B cell (primary cell): Measurements from ENCODE around the gene HGFAC. TPM values are rescaled to one million over a fixed set of nuclear protein-coding genes. Genes with fewer than 3 reads are reported as not detected.
A peak's percentile ranks its signal among the peaks of the same experiment; 100 is the strongest.

Experiments
- ATAC-seq: fragments of 200-7000 bp; cut with Tn5 transposase; one replicate; pipeline ENCODE4 v1.10.0; 2021; ENCODE audit warnings: low read depth, mild to moderate bottlenecking, moderate number of reproducible peaks, moderate library complexity
- CTCF ChIA-PET: fragments of 350-600 bp; sonication (Branson Sonifier 250); formaldehyde crosslinking; loops from one replicate; lab custom pipeline; 2021; ENCODE audit warnings: antibody characterized with exemption, inconsistent platforms; lab: Charles Lee
- POLR2A ChIA-PET: fragments of 350-600 bp; sonication (Branson Sonifier 250); formaldehyde crosslinking; loops from one replicate; lab custom pipeline; 2021; ENCODE audit warnings: antibody characterized with exemption; lab: Charles Lee
- DNase-seq: peaks from one replicate; pipeline ENCODE4 v3.0.0; 2013
- H2AFZ ChIP-seq: 2 replicates; pipeline ENCODE4 v1.6.1; 2012; ENCODE audit warnings: mild to moderate bottlenecking, low read depth, low read length; ENCODE audit not compliant: insufficient read depth, poor library complexity, severe bottlenecking
- H3K27ac ChIP-seq, 2 donors: 1 replicate in 1 of 2; 2 replicates in 1 of 2; pipeline ENCODE4 v1.5.1; 2012 to 2013; ENCODE audit warnings: low read length in 2 of 2, mild to moderate bottlenecking in 2 of 2, moderate library complexity in 1 of 2
- H3K27me3 ChIP-seq, 4 experiments: fragments of 200-600 bp in 1 of 4; sonication (generic) in 1 of 4; replicated peaks in 1 of 4; 1 replicate in 2 of 4; 2 replicates in 2 of 4; pipeline versions ENCODE4 v1.6.1 to v1.7.0; 2013 to 2016; ENCODE audit warnings: low read length in 3 of 4, mild to moderate bottlenecking in 2 of 4, mixed read lengths in 1 of 4, moderate library complexity in 1 of 4; ENCODE audit not compliant: insufficient read depth in 4 of 4, control insufficient read depth in 3 of 4; ENCODE audit errors: control extremely low read depth in 1 of 4
- H3K36me3 ChIP-seq, 2 experiments: replicated peaks in 1 of 2; 1 replicate in 1 of 2; 2 replicates in 1 of 2; pipeline versions ENCODE4 v1.6.1 to v1.7.1; 2013; ENCODE audit warnings: low read length in 1 of 2; ENCODE audit not compliant: insufficient read depth in 2 of 2, control insufficient read depth in 1 of 2; ENCODE audit errors: control extremely low read depth in 1 of 2, extremely low read depth in 1 of 2
- H3K4me1 ChIP-seq, 2 donors: fragments of 200-600 bp in 1 of 2; sonication (generic) in 1 of 2; 1 replicate in 1 of 2; 2 replicates in 1 of 2; pipeline versions ENCODE4 v1.5.1 to v1.6.1; 2013 to 2017; ENCODE audit warnings: low read length in 2 of 2; ENCODE audit not compliant: control insufficient read depth in 2 of 2, insufficient read depth in 2 of 2
- H3K4me2 ChIP-seq: replicated peaks from 2 replicates; pipeline ENCODE3; 2012; ENCODE audit warnings: mild to moderate bottlenecking, low read depth, low read length; ENCODE audit not compliant: poor library complexity, severe bottlenecking
- H3K4me3 ChIP-seq, 5 experiments: fragments of 200-600 bp in 1 of 5; sonication (generic) in 1 of 5; 1 replicate in 3 of 5; 2 replicates in 2 of 5; pipeline versions ENCODE4 v1.5.1 to v1.7.0; 2011 to 2016; ENCODE audit warnings: low read length in 4 of 5, mild to moderate bottlenecking in 4 of 5, low read depth in 2 of 5, control low read depth in 1 of 5, moderate library complexity in 1 of 5; ENCODE audit not compliant: insufficient read depth in 1 of 5; ENCODE audit errors: control extremely low read depth in 1 of 5, extremely low read depth in 1 of 5
- H3K79me2 ChIP-seq: fragments of 200-600 bp; sonication (generic); one replicate; pipeline ENCODE4 v1.6.0; 2016; ENCODE audit warnings: low read length; ENCODE audit not compliant: control insufficient read depth, insufficient read depth
- H3K9ac ChIP-seq: fragments of 200-600 bp; sonication (generic); 2 replicates; pipeline ENCODE4 v1.6.1; 2017; ENCODE audit warnings: mild to moderate bottlenecking, low read length, moderate library complexity
- H3K9me3 ChIP-seq, 3 donors: one replicate each; pipeline versions ENCODE4 v1.6.1 to v1.7.1; 2013; ENCODE audit warnings: low read length in 2 of 3; ENCODE audit not compliant: control insufficient read depth in 2 of 3, insufficient read depth in 1 of 3; ENCODE audit errors: control extremely low read depth in 1 of 3
- H4K20me1 ChIP-seq: 2 replicates; pipeline ENCODE4 v1.6.0; 2012; ENCODE audit warnings: mild to moderate bottlenecking, low read length; ENCODE audit not compliant: insufficient read depth, control insufficient read depth, poor library complexity, severe bottlenecking
- H3K27ac Mint-ChIP-seq: one replicate; pipeline ENCODE4 v1.8.0; 2021; ENCODE audit warnings: mixed read lengths
- H3K27me3 Mint-ChIP-seq: one replicate; pipeline ENCODE4 v1.8.0; 2021; ENCODE audit warnings: mixed read lengths
- H3K4me1 Mint-ChIP-seq: one replicate; pipeline ENCODE4 v1.8.0; 2021; ENCODE audit warnings: mixed read lengths
- H3K4me3 Mint-ChIP-seq: one replicate; pipeline ENCODE4 v1.8.0; 2021; ENCODE audit warnings: mixed read lengths
- H3K9me3 Mint-ChIP-seq: one replicate; pipeline ENCODE4 v1.8.0; 2022; ENCODE audit warnings: mixed read lengths; ENCODE audit not compliant: insufficient read depth
- EZH2 ChIP-seq: IDR thresholded peaks from 2 replicates; pipeline ENCODE4 v1.6.1; 2012; ENCODE audit warnings: borderline replicate concordance, low read depth, mild to moderate bottlenecking, moderate library complexity, low read length; ENCODE audit not compliant: insufficient read depth, poor library complexity, severe bottlenecking
- WGBS: methylation state at CpG from one replicate; pipeline ENCODE4 v1.1.5; 2013; ENCODE audit warnings: missing lambda C conversion rate; ENCODE audit not compliant: insufficient coverage; 5-methylcytosine and 5-hydroxymethylcytosine counted together
- intact Hi-C: fragments of 100-400 bp; cut with micrococcal nuclease; formaldehyde crosslinking; loops from one replicate; pipeline ENCODE4 v1.10.0; 2022
- polyA plus RNA-seq: library from polyadenylated mRNA; depleted of rRNA; stranded (reverse); fragments of >200 nt; gene quantifications from 2 replicates; pipeline ENCODE4 v1.2.3, GENCODE V29; 2012
- total RNA-seq, 2 donors: library from RNA; stranded (reverse); fragments of 120-200 nt in 1 of 2; gene quantifications; 1 replicate in 1 of 2; 2 replicates in 1 of 2; pipeline versions ENCODE4 v1.2.3 to v1.2.4, GENCODE V29; 2013 to 2022
- TF ChIP-seq, protein P1 (sequence below): fragments of 200-600 bp; IDR thresholded peaks from one replicate; pipeline ENCODE4 v1.8.0; 2022; ENCODE audit warnings: antibody characterized with exemption, mild to moderate bottlenecking

The HGFAC gene
- total and polyA plus RNA-seq, 2 donors (not counting 1 experiment from before 2014, with no cell fraction given), result not detected

DNA sequence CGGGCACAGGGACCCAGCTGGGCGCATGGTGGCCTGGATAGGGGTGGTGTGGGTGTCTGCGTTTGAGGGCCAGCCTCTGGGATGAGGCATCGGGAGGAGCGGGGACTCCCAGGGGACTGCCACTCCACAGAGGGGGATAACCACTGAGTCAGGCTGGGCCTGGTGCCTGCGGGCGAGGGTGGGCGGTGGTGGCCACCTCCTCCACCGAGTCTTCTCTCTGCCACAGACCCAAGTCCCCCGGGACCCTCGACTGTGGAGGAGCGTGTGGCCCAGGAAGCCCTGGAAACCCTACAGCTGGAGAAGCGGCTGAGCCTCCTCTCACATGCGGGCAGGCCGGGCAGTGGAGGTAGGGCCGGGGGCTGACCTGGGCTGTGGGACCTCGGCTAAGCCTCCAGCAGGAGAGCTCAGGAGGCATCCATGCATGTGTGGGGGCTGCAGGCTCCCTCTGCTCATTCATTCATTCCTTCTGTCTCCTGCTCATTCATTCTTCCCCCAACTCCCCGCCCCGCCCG lies 47.7 kb downstream of the HGFAC start:
- ChIA-PET CTCF (no interaction called here), POLR2A (no interaction called here)
- Mint-ChIP-seq H3K4me1 (peaks cover 45% of the 10 kb centered on the region), H3K4me3 (no peak overlapping the region), H3K27me3 (no peaks in the 10 kb centered on the region), H3K9me3 (no peaks in the 10 kb centered on the region), H3K27ac (peak overlapping the region; percentile 11)
- Histone ChIP-seq H3K9me3 (no peaks in the 10 kb centered on the region), H3K9ac (no peak overlapping the region), H3K4me1 (peaks cover 20 to 45% of the 10 kb centered on the region in 2 donors), H3K27me3 (no peaks in the 10 kb centered on the region), H3K79me2 (peaks cover 3% of the 10 kb centered on the region), H2AFZ (no peak overlapping the region), H3K27ac (no peak overlapping the region), H3K36me3 (peaks cover 0 to 22% of the 10 kb centered on the region in 2 experiments), H3K4me2 (no peak overlapping the region), H3K4me3 (no peak overlapping the region), H4K20me1 (peaks cover 10% of the 10 kb centered on the region)
- DNase-seq (no peak), ATAC-seq (no peak)
- 42% methylated on average over 19 of the region's 20 CpGs for WGBS
- TF ChIP-seq, protein P1, sequence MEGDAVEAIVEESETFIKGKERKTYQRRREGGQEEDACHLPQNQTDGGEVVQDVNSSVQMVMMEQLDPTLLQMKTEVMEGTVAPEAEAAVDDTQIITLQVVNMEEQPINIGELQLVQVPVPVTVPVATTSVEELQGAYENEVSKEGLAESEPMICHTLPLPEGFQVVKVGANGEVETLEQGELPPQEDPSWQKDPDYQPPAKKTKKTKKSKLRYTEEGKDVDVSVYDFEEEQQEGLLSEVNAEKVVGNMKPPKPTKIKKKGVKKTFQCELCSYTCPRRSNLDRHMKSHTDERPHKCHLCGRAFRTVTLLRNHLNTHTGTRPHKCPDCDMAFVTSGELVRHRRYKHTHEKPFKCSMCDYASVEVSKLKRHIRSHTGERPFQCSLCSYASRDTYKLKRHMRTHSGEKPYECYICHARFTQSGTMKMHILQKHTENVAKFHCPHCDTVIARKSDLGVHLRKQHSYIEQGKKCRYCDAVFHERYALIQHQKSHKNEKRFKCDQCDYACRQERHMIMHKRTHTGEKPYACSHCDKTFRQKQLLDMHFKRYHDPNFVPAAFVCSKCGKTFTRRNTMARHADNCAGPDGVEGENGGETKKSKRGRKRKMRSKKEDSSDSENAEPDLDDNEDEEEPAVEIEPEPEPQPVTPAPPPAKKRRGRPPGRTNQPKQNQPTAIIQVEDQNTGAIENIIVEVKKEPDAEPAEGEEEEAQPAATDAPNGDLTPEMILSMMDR, result no peak
- TF ChIP-seq EZH2, result no peak
- intact Hi-C loops, result loop anchor here (10.0 kb wide), 1 partner anchor 445 kb away; no protein-coding TSS in a partner anchor

DNA sequence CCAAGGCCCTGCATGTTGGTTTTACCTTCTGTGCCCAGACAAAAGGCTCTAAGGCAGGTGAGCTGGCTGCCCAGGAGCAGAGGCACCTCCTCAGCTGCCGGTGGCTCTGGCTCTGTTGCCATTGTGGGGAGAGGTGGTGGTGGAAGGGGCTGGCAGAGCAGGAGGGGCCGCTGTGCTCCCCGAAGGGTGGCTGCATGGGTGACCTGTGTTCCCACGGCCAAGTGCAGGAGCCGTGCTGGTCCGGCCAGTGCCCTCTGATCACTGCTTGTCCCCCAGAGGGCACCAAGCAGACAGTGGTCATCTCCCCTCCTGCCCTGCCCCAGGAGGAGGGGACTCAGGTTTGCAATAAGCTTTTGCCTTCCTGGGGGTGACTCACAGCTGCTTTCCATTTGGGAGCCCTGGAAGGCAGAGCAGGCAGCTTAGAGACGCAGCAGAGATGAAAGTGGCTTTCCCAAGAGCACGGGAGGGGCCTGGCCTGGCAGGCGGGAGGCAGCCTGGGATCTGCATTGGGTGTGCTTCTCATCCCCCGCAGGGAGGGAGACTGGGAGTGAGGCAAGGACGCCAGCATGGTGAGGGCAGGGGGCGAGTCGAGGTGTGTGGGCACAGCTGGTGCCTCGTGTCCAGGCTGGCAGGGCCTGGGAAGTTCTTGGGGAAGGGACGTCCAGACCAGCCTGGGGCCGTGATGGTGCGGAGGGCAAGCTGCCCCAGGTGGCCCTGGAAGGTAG lies 50.1 kb downstream of the HGFAC start:
- no peak overlapping the region for H3K27ac Mint-ChIP-seq
- ChIA-PET CTCF (interaction anchor here (1.0 kb wide), 1 partner anchor 10 kb away, joined by 4 read pairs; no protein-coding TSS in a partner anchor), POLR2A (no interaction called here)
- DNase-seq, result no peak
- no peaks in the 10 kb centered on the region for H3K27me3 Mint-ChIP-seq
- H3K36me3 ChIP-seq, result peaks cover 0 to 25% of the 10 kb centered on the region in 2 experiments
- ATAC-seq, result no peak
- H3K4me3 ChIP-seq, result no peak overlapping the region
- no peak overlapping the region for H3K9ac ChIP-seq
- H3K4me1 Mint-ChIP-seq, result peaks cover 26% of the 10 kb centered on the region
- H3K27me3 ChIP-seq, result no peaks in the 10 kb centered on the region
- intact Hi-C loops, result no loop called here
- no peak overlapping the region for H2AFZ ChIP-seq
- no peaks in the 10 kb centered on the region for H3K9me3 Mint-ChIP-seq
- peaks cover 10% of the 10 kb centered on the region for H4K20me1 ChIP-seq
- 81% methylated on average over 17 of the region's 17 CpGs for WGBS
- peaks cover 0 to 22% of the 10 kb centered on the region in 2 donors for H3K4me1 ChIP-seq
- no peaks in the 10 kb centered on the region for H3K9me3 ChIP-seq
- no peak overlapping the region for H3K27ac ChIP-seq
- no peak overlapping the region for H3K4me2 ChIP-seq
- TF ChIP-seq, protein P1, result no peak
- no peak for TF ChIP-seq EZH2
- H3K4me3 Mint-ChIP-seq, result no peak overlapping the region
- H3K79me2 ChIP-seq, result peaks cover 3% of the 10 kb centered on the region
